GM11168 (cell line): Measurements from ENCODE around the gene MLH3.
"Not testable (repeated sequence)": the region's sequence is repeated elsewhere in the genome, so short reads cannot be mapped to it uniquely, and the experiment has no call there.

ENCODE experiments used
- in situ Hi-C: fragments of 300-500 bp; cut with MboI; formaldehyde crosslinking; loops from one replicate; pipeline ENCODE4 v1.12.0; 2022; ENCODE audit warnings: low sequenced_read_pairs; ENCODE audit not compliant: unreplicated experiment

The MLH3 gene

DNA sequence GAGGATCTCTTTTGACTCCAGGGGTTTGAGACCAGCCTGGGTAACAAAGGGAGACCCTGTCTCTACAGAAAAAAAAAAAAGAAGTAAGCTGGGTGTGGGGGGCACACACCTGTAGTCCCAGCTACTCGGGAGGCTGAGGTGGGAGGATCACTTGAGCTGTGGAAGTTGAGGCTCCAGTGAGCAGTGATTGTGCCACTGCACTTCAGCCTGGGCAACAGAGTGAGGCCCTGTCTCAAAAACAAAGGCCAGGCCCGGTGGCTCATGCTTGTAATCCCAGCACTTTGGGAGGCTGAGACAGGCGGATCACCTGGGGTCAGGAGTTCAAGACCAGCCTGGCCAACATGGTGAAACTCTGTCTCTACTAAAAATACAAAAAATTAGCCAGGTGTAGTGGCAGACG, 16.5 kb upstream of the MLH3 start:
- in situ Hi-C loops: not testable (repeated sequence)

DNA sequence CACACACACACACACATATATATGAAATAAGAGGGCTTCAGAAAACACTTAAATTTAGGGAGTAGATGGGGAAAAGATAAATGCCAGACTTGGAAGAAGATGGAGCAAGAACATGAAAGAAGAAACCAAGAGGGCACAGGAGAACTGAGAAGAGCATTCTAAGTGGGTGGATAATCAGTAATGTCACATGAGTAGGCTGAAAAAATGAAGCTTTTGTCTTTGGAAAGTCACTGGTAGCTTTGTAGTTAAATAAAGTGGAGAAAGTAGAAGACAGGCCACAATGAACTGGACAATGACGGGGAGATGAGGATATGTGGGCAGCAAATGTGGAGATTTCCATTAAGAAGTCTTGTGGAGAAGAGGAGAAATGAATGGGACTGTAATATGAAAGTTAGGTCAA, 15.9 kb upstream of the MLH3 start:
- in situ Hi-C loops: no loop called here

DNA sequence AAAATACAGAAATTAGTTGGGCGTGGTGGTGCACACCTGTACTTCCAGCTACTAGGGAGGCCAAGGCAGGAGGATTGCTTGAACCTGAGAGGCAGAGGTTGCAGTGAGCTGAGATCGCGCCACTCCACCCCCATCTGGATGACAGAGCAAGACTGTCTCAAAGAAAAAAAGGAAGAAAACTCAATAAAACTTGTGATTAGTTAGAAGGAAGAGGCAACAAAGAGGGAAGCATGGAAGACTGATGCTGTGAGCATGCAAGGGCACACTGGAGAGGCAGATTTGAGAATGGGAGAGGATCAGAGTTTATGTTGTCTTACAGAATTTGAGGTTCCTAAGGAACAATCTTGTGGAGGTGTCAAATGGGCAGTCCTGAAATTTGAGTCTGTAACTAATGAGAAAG, 15.4 kb upstream of the MLH3 start:
- in situ Hi-C loops: no loop called here

DNA sequence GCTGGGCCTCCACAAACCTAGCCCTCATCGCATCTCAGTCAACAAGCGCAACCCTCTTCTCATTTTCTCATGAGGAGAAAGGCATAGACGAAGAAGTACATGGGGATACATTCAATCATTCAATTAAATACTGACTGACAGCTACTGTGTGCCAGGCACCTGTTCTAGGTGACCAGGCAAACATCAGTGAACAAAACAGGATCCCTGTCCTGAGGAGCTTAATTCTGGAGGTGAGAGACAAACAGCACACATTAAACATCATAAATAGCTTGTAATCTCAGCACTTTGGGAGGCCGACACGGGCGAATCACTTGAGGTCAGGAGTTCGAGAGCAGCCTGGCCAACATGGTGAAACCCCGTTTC, 12.9 kb upstream of the MLH3 start:
- in situ Hi-C loops: no loop called here

GRCh38 chr14:75063491-75064204, 12.4 kb upstream of the MLH3 start, which contains the start of gene ACYP1:
ACYP1 (minus strand) TSS chr14:75064024; CDS start chr14:75063553, 471 bp downstream.
- in situ Hi-C loops: no loop called here

DNA sequence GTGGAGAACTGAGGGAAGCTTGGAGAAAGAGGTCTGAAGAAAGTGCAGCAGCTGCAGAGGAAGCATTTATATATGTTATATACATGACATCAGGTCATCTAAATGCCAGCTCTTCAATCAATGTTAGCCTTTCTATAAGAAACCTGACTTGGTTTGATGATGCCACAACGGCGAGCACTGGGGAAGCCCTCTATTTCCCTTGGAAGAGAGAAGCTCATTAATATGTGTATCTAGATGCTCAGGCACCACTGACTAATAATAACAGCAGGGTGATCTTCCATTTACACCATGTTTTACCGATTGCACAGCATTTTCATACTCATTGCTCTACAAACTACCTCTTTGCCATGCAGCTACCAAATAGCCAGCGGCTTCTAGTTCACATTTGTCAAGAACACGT, 11.7 kb upstream of the MLH3 start:
- in situ Hi-C loops: no loop called here

DNA sequence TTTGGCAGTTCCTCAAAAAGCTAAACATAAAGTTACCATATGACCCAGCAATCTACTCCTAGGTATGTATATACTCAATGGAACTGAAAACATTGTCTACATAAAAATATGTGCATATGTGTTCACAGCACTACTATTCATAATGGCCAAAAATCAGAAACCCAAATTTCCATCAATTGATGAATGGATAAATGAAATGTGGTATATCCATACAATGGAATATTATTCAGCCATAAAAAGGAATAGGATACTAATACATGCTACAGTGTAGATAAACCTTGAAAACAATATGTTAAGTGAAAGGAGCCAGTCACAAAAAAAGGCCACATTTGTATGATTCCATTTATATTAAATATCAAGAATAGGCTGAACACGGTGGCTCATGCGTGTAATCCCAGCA, 9.2 kb upstream of the MLH3 start:
- in situ Hi-C loops: no loop called here

GRCh38 chr14:75059642-75060041, 8.4 kb upstream of the MLH3 start:
- in situ Hi-C loops: no loop called here

DNA sequence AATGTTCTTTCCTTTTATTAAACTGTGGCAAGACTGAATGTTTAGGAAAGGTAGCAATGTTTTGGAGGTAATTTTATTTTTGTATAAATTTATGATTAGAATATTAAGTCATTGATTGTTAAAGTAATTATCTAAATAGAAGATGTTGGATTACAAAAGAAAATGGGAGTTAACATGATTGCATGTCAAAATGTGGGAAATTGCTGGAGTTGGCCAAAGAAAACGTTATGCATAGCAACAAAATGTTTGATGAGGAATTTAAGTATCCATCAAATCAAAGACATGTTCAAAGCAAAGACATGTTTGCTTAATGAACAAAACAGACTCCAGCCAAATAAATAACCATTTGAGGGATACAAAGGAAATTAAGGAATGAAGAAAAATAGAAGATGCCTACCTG, 3.2 kb upstream of the MLH3 start:
- in situ Hi-C loops: no loop called here

- in situ Hi-C loops: no loop called here
These were observed 2.4 kb upstream of the MLH3 start for GRCh38 chr14:75053396-75054291.

DNA sequence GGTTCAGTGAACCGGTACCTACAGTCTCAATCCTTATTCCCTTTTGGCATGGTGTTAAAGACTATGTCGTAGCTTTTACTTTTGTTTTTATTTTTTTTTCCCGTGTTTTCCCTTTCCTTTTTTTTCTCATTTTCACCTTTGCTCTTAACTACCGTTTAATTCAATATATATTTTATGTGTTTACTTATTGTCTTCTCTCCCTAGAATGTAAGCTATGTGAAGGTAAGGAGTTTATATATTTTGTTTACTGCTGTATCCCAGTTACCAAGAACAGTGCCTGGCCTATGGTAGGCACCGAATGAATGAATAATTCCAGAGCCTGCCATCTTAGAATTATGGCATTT, 261 bp upstream of the MLH3 start:
- in situ Hi-C loops: no loop called here

DNA sequence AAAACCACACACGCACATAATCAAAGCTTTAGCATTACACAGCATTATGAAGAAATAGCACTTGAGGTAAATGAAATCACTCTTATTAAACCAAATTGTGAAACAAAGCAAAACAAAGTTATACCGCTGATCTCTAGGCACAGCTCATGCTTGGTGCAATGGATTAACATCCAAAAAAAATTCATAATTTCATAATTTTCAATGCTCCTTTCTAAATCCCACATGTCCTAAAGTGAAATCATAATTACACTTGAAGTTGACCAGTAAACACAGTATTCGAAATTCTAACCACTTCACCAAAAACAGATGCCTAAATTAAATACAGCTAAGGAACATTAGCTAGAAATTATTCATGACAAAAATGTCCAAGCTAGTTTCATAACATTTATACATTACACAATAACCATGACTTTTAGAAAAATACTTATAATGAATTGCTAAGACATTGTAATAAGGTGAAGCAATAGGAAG, 1.5 kb downstream of the MLH3 start:
- in situ Hi-C loops: no loop called here

- in situ Hi-C loops: no loop called here
These were observed 2.1 kb downstream of the MLH3 start for GRCh38 chr14:75049136-75049535.

GRCh38 chr14:75048101-75048500, 3.2 kb downstream of the MLH3 start:
- in situ Hi-C loops: no loop called here

- in situ Hi-C loops: no loop called here
These were observed 3.8 kb downstream of the MLH3 start for GRCh38 chr14:75047506-75047905.

GRCh38 chr14:75046899-75047298, 4.4 kb downstream of the MLH3 start:
- in situ Hi-C loops: no loop called here

GRCh38 chr14:75046275-75046674, 5.0 kb downstream of the MLH3 start:
- in situ Hi-C loops: no loop called here

- in situ Hi-C loops: no loop called here
These were observed 6.5 kb downstream of the MLH3 start for GRCh38 chr14:75044752-75045151.

DNA sequence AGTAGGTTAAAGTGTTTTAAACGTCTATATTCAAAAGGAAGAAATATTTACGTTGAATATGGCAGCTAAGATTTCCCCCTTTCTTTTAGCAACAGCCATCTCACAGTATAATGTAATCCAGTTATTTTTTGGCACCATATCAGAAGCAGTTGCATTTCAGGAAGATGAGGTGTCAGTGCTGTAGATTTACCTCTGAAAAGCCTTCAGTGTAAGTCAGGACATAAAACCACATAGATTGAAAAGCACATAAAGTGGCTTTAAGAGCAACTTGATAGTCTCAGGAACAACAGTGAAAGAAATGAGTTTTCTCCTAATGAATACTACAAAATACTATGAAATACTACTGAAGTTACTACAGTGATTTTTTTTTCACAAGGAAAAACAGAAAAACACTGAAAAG, 6.9 kb downstream of the MLH3 start:
- in situ Hi-C loops: no loop called here

DNA sequence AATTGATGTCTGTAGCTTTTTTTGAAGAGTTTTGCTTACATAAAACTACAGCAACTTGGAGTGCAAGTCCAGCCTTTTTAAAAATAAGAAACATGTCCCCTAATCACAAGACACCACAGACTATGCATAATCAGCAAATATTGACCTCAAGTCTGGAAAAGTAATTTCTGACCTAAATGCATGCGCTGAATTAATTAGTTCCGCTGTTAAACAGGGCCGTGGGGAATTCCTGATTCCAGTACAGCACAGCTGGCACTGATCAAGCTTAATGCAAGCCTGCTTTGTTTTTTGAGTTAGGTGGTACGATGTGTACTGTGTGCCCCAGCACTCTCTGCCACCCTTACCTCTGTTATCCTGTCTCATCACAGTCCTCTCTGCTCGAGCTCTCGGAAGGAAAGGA, 9.2 kb downstream of the MLH3 start:
- in situ Hi-C loops: no loop called here

- in situ Hi-C loops: no loop called here
These were observed 9.7 kb downstream of the MLH3 start for GRCh38 chr14:75041613-75042012.

GRCh38 chr14:75040959-75041358, 10.3 kb downstream of the MLH3 start:
- in situ Hi-C loops: no loop called here
